Measurements from ENCODE around the gene ST6GALNAC3. TPM values are rescaled to one million over a fixed set of nuclear protein-coding genes. Genes with fewer than 3 reads are reported as not detected.

Gene ST6GALNAC3
- total RNA-seq, 4 donors from 2014 or later = 2.8 to 3.5 (median 3.4) TPM

DNA sequence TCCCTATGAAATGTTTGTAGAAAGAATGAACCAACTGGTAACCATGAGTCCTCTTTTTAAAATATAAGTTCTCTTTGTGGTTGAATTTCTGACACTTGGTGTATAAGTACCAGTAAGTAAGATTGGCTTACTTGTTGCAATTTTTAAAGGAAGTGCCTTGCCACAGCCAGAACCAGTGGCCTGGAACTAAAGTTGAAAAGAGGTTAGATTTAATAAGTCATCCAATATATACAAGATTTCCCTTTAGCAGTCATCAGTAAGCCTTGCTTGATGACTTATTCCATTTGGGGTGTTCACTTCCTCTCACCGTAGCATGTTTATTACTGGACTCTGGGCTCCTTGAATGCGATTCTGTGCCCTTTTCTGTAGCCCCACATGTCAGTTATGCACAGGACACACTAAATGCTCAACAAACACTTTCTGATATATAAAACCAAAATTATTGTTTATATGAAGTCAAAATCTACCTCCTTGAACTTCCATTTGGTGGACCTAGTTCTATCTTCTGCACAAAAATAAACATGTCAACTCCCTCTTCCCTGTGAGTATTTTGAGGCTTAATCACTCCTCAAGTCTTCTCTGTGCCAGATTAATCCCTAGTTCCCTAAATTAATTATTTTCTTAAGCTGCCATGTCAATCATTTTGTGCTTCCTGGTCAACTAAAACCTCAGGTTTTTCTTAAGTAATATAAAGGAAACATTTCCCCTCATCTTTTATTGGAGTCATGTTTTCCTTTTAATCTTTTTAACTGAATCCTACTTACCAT lies 218.1 kb downstream of the ST6GALNAC3 start:
- H3K4me1 ChIP-seq = peaks cover 0 to 5% (median 0%) of the 10 kb centered on the region in 4 donors
- no peaks in the 10 kb centered on the region for H3K9me3 ChIP-seq
- no peaks in the 10 kb centered on the region for H3K27me3 ChIP-seq
- no peak for TF ChIP-seq POLR2A (IDR thresholded peaks at IDR 0.05)
- TF ChIP-seq, protein P1, sequence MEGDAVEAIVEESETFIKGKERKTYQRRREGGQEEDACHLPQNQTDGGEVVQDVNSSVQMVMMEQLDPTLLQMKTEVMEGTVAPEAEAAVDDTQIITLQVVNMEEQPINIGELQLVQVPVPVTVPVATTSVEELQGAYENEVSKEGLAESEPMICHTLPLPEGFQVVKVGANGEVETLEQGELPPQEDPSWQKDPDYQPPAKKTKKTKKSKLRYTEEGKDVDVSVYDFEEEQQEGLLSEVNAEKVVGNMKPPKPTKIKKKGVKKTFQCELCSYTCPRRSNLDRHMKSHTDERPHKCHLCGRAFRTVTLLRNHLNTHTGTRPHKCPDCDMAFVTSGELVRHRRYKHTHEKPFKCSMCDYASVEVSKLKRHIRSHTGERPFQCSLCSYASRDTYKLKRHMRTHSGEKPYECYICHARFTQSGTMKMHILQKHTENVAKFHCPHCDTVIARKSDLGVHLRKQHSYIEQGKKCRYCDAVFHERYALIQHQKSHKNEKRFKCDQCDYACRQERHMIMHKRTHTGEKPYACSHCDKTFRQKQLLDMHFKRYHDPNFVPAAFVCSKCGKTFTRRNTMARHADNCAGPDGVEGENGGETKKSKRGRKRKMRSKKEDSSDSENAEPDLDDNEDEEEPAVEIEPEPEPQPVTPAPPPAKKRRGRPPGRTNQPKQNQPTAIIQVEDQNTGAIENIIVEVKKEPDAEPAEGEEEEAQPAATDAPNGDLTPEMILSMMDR (IDR thresholded peaks at IDR 0.05) = no peak
- H3K36me3 ChIP-seq = no peaks in the 10 kb centered on the region
- no peak overlapping the region for H3K27ac ChIP-seq
- H3K4me3 ChIP-seq = no peak overlapping the region
- DNase-seq = no peak

DNA sequence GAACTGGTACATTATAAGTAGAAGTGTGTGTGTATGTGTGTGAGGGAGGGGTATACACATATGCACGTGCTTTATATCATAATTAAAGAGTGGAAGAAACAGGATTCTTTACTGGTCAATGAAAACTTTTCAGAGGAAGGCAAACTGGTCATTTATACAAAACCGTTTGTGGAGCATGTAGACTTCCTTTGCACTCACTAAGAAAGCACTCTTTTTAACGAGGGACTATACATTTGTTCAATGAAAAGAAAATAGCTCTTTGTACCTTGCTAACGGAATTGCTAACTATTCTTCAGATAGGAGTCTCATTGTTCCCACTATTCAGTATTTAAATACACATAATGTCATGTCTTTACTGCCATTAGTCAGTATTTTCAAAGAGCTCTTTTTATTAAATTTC lies 219.3 kb downstream of the ST6GALNAC3 start:
- no peaks in the 10 kb centered on the region for H3K36me3 ChIP-seq
- TF ChIP-seq POLR2A (IDR thresholded peaks at IDR 0.05) = no peak
- TF ChIP-seq, protein P1 (IDR thresholded peaks at IDR 0.05) = no peak
- no peak for DNase-seq
- H3K27me3 ChIP-seq = no peaks in the 10 kb centered on the region
- H3K4me1 ChIP-seq = peaks cover 0 to 5% (median 0%) of the 10 kb centered on the region in 4 donors
- no peaks in the 10 kb centered on the region for H3K9me3 ChIP-seq
- peak overlapping the region in 1 of 4 donors; percentile 18 for H3K27ac ChIP-seq
- no peak overlapping the region for H3K4me3 ChIP-seq

DNA sequence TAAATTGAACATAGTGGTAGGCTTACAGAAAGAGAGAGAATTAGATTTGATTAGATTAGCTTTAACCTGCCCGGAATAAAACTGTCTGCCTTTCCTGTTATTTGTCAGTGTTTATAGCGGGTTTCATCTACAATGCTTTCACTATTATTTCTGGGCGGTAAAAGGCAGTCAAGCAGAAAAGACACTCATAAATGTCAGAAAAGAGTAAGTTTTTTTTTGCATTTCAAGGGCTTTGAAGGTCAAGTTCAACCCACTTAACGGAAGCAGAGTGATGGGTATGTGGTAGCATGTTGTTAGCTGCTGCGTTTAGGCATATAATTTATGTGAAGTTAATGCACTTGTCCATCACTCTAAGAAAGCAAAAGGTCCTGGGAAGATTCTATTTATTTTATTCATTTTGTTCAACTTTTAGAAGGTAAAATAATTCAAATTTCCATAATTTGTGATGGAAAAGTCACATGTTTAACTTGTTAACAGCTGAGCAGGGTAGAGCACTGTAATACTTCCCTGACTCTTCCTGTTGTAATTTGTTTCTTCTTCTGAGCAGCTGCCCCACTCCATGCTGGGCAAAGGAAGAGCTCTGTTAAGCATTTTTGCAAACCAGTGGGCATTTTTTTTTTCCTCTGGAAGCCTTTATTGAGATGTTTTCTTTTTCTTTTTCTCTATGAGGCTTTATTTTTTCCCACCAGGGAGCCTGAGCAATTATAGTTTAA lies 220.1 kb downstream of the ST6GALNAC3 start:
- Histone ChIP-seq H3K4me1 (peaks cover 0 to 5% (median 0%) of the 10 kb centered on the region in 4 donors), H3K36me3 (no peaks in the 10 kb centered on the region), H3K4me3 (no peak overlapping the region), H3K9me3 (no peaks in the 10 kb centered on the region), H3K27ac (peak overlapping the region in 1 of 4 donors; percentile 53), H3K27me3 (no peaks in the 10 kb centered on the region)
- no peak for TF ChIP-seq POLR2A (IDR thresholded peaks at IDR 0.05)
- DNase-seq = no peak

DNA sequence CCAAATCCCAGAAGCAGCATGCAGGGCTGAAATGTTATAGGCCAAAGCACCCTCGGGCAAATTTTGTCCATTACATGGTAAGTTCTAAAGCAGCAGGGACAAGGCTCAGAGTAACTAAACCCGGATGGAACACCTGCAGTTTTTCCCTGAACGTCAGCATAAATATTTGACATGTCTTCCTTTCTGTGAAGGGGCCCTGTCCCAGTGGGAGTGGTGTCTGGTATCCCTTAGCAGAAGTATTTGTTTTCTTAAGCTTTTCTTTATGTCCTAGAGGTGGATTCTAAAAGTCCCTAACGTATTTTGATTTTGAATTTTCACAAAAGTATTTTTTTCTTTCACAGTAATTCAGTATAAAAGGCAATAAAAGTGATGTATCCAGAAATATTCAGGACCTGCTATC lies 223.9 kb downstream of the ST6GALNAC3 start:
- TF ChIP-seq, protein P1 (IDR thresholded peaks at IDR 0.05) = no peak
- no peak for TF ChIP-seq POLR2A (IDR thresholded peaks at IDR 0.05)
- no peaks in the 10 kb centered on the region for H3K9me3 ChIP-seq

DNA sequence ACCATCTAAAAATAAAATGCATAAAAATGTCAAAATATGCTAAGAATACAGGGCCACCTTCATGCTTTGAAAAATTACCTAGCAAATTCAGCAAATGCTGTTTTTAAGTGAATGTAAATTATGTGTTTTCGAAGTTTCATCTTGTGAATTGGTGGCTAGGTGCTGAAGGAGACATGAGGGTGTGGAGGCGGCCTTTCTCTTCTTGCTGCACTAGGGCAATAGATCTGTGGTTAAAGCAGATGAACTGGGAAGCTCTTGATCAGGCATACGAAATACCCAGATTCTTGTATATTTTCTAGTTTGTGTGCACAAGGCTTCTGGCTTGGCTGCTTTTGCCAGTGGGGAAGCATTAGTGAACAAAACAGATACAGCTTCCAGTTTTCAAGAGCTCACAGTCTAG lies 224.5 kb downstream of the ST6GALNAC3 start:
- Histone ChIP-seq H3K27ac (no peak overlapping the region), H3K4me1 (no peaks in the 10 kb centered on the region), H3K36me3 (no peaks in the 10 kb centered on the region), H3K9me3 (no peaks in the 10 kb centered on the region), H3K4me3 (no peak overlapping the region), H3K27me3 (no peaks in the 10 kb centered on the region)
- DNase-seq = no peak
- TF ChIP-seq POLR2A (IDR thresholded peaks at IDR 0.05) = no peak
- TF ChIP-seq, protein P1 (IDR thresholded peaks at IDR 0.05) = no peak

More for the DNA sequence above, 223.9 kb downstream of the ST6GALNAC3 start:
- no peak for DNase-seq
- H3K4me3 ChIP-seq = no peak overlapping the region
- no peaks in the 10 kb centered on the region for H3K4me1 ChIP-seq
- H3K36me3 ChIP-seq = no peaks in the 10 kb centered on the region
- H3K27me3 ChIP-seq = no peaks in the 10 kb centered on the region
- H3K27ac ChIP-seq = no peak overlapping the region

DNA sequence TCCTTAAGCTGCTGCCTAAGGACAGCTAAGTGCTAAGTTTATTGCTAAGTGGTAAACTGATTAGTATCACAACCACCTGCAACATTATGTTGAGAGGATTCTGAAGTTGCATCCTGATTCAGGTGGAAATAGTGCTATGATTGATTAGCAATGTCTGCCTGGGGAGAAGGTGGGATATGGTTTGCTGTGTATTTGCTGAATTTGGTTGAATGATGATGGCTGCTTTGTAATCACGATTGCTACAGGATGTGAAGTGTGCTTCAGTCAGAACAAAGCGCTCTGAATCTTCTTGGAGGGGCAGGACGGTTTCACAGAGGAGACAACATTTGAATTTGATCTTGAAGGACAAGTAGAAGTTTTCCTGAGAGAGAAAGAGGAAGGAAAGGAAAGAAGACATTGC lies 226.0 kb downstream of the ST6GALNAC3 start:
- Histone ChIP-seq H3K27ac (no peak overlapping the region), H3K4me1 (no peaks in the 10 kb centered on the region), H3K9me3 (no peaks in the 10 kb centered on the region), H3K4me3 (no peak overlapping the region), H3K36me3 (no peaks in the 10 kb centered on the region), H3K27me3 (no peaks in the 10 kb centered on the region)
- DNase-seq = no peak
- TF ChIP-seq, protein P1 (IDR thresholded peaks at IDR 0.05) = no peak
- no peak for TF ChIP-seq POLR2A (IDR thresholded peaks at IDR 0.05)
